Measurements from ENCODE around the gene PTPN22. TPM values are rescaled to one million over a fixed set of nuclear protein-coding genes. Genes with fewer than 3 reads are reported as not detected.
A peak's percentile ranks its signal among the peaks of the same experiment; 100 is the strongest.

PTPN22 gene
- total RNA-seq, 4 donors from 2014 or later = 4.0 to 28.1 (median 11.2) TPM

- WGBS, 2 donors (ENCODE audit: low coverage in 1 of 2) = 23 to 32% methylated on average over 3 to 4 of the region's 4 CpGs
- Histone ChIP-seq H3K27ac (peak overlapping the region; percentile 50 to 71 (median 58)), H3K4me3 (no peak overlapping the region), H3K36me3 (no peaks in the 10 kb centered on the region), H3K4me1 (peaks cover 27 to 85% (median 45%) of the 10 kb centered on the region in 4 donors), H3K9me3 (no peaks in the 10 kb centered on the region), H3K27me3 (no peaks in the 10 kb centered on the region)
- TF ChIP-seq CTCF (IDR thresholded peaks at IDR 0.05) = no peak
- TF ChIP-seq POLR2A (IDR thresholded peaks at IDR 0.05) = peak; percentile 12
- no peak for TF ChIP-seq EP300 (IDR thresholded peaks at IDR 0.05; ENCODE audit: low read depth)
- TF ChIP-seq POLR2AphosphoS5 (IDR thresholded peaks at IDR 0.05) = peak in 2 of 3 donors; percentile 57 to 68
- DNase-seq = peak; percentile 44
- in situ Hi-C loops (cut with MboI; ENCODE audit: low pct_ligation_motif_present in 1 of 4, low pct_unique_long_range_greater_than_20kb in 1 of 4, low sequenced_read_pairs in 3 of 4) (no loop called here), intact Hi-C loops (cut with DNase I; ENCODE audit: low total_unique reads) (no loop called here)
Observed at GRCh38 chr1:113783254-113784103, 88.0 kb downstream of the PTPN22 start.

- WGBS, 2 donors (ENCODE audit: low coverage in 1 of 2) = 48 to 51% methylated on average over 2 of the region's 2 CpGs
- in situ Hi-C loops (cut with MboI; ENCODE audit: low pct_ligation_motif_present in 1 of 4, low pct_unique_long_range_greater_than_20kb in 1 of 4, low sequenced_read_pairs in 3 of 4) = no loop called here
- no peak for TF ChIP-seq CTCF (IDR thresholded peaks at IDR 0.05)
- TF ChIP-seq EP300 (IDR thresholded peaks at IDR 0.05; ENCODE audit: low read depth) = no peak
- no peak for TF ChIP-seq POLR2A (IDR thresholded peaks at IDR 0.05)
- TF ChIP-seq POLR2AphosphoS5 (IDR thresholded peaks at IDR 0.05) = no peak
- Histone ChIP-seq H3K27me3 (no peaks in the 10 kb centered on the region), H3K4me1 (peaks cover 27 to 78% (median 45%) of the 10 kb centered on the region in 4 donors), H3K9me3 (no peaks in the 10 kb centered on the region), H3K36me3 (peaks cover 0 to 2% (median 0%) of the 10 kb centered on the region in 4 donors), H3K4me3 (no peak overlapping the region), H3K27ac (peak overlapping the region in 3 of 4 donors; percentile 50 to 71 (median 64))
- intact Hi-C loops (cut with DNase I; ENCODE audit: low total_unique reads) = no loop called here
- no peak for DNase-seq
Observed at GRCh38 chr1:113782406-113782805, 89.1 kb downstream of the PTPN22 start.

GRCh38 chr1:113780374-113781146, 91.0 kb downstream of the PTPN22 start:
- TF ChIP-seq EP300 (IDR thresholded peaks at IDR 0.05; ENCODE audit: low read depth) = no peak
- TF ChIP-seq CTCF (IDR thresholded peaks at IDR 0.05) = no peak
- no peak for TF ChIP-seq POLR2AphosphoS5 (IDR thresholded peaks at IDR 0.05)
- TF ChIP-seq POLR2A (IDR thresholded peaks at IDR 0.05) = no peak
- peaks cover 27 to 66% (median 40%) of the 10 kb centered on the region in 4 donors for H3K4me1 ChIP-seq
- H3K27me3 ChIP-seq = no peaks in the 10 kb centered on the region
- H3K4me3 ChIP-seq = no peak overlapping the region
- 67 to 73% methylated on average over 5 of the region's 5 CpGs for WGBS, 2 donors (ENCODE audit: low coverage in 1 of 2)
- H3K9me3 ChIP-seq = no peaks in the 10 kb centered on the region
- peak overlapping the region; percentile 0 to 31 (median 16) for H3K27ac ChIP-seq
- peaks cover 0 to 7% (median 3%) of the 10 kb centered on the region in 4 donors for H3K36me3 ChIP-seq
- no peak for DNase-seq
- intact Hi-C loops (cut with DNase I; ENCODE audit: low total_unique reads) = no loop called here
- in situ Hi-C loops (cut with MboI; ENCODE audit: low pct_ligation_motif_present in 1 of 4, low pct_unique_long_range_greater_than_20kb in 1 of 4, low sequenced_read_pairs in 3 of 4) = no loop called here

GRCh38 chr1:113779542-113779941, 92.0 kb downstream of the PTPN22 start:
- in situ Hi-C loops (cut with MboI; ENCODE audit: low pct_ligation_motif_present in 1 of 4, low pct_unique_long_range_greater_than_20kb in 1 of 4, low sequenced_read_pairs in 3 of 4) (no loop called here), intact Hi-C loops (cut with DNase I; ENCODE audit: low total_unique reads) (no loop called here)
- H3K27ac ChIP-seq = peak overlapping the region in 2 of 4 donors; percentile 20 to 31
- no peaks in the 10 kb centered on the region for H3K9me3 ChIP-seq
- H3K4me3 ChIP-seq = no peak overlapping the region
- H3K36me3 ChIP-seq = peaks cover 0 to 12% (median 3%) of the 10 kb centered on the region in 4 donors
- H3K27me3 ChIP-seq = no peaks in the 10 kb centered on the region
- TF ChIP-seq EP300 (IDR thresholded peaks at IDR 0.05; ENCODE audit: low read depth) (no peak), CTCF (IDR thresholded peaks at IDR 0.05) (no peak), POLR2AphosphoS5 (IDR thresholded peaks at IDR 0.05) (no peak), POLR2A (IDR thresholded peaks at IDR 0.05) (no peak)
- WGBS, 2 donors (ENCODE audit: low coverage in 1 of 2) = 86% methylated on average over 6 of the region's 6 CpGs; no CpG with 5 or more reads in 1 of the 2 donors
- DNase-seq = no peak
- H3K4me1 ChIP-seq = peaks cover 26 to 58% (median 39%) of the 10 kb centered on the region in 4 donors
